MG63 (cell line): ENCODE measurements around the gene DAAM2. TPM values are rescaled to one million over a fixed set of nuclear protein-coding genes. Genes with fewer than 3 reads are reported as not detected.

Source experiments
- DNase-seq: peaks from one replicate; pipeline ENCODE4 v3.0.0-alpha.2; 2020
- H3K27me3 ChIP-seq: fragments of 250-450 bp; sonication (Bioruptor Pico); 2 replicates; pipeline ENCODE4 v1.5.1; 2020; ENCODE audit warnings: mild to moderate bottlenecking, moderate library complexity
- H3K36me3 ChIP-seq: fragments of 250-450 bp; sonication (Bioruptor Pico); 2 replicates; pipeline ENCODE4 v1.5.1; 2020; ENCODE audit warnings: mild to moderate bottlenecking, moderate library complexity
- H3K4me3 ChIP-seq: fragments of 250-450 bp; sonication (Bioruptor Pico); 2 replicates; pipeline ENCODE4 v1.5.1; 2020; ENCODE audit warnings: mild to moderate bottlenecking, moderate library complexity
- H3K9me3 ChIP-seq: fragments of 250-450 bp; sonication (Bioruptor Pico); 2 replicates; pipeline ENCODE4 v1.5.1; 2020; ENCODE audit warnings: mild to moderate bottlenecking, moderate library complexity
- total RNA-seq: library from RNA; depleted of rRNA; stranded (reverse); fragments of >200 nt; shearing (Covaris generic); gene quantifications from 2 replicates; pipeline ENCODE4 v1.2.3, GENCODE V29; 2014; ENCODE audit warnings: low replicate concordance

Gene DAAM2
- total RNA-seq, 1 experiment from 2014 or later = not detected

DNA sequence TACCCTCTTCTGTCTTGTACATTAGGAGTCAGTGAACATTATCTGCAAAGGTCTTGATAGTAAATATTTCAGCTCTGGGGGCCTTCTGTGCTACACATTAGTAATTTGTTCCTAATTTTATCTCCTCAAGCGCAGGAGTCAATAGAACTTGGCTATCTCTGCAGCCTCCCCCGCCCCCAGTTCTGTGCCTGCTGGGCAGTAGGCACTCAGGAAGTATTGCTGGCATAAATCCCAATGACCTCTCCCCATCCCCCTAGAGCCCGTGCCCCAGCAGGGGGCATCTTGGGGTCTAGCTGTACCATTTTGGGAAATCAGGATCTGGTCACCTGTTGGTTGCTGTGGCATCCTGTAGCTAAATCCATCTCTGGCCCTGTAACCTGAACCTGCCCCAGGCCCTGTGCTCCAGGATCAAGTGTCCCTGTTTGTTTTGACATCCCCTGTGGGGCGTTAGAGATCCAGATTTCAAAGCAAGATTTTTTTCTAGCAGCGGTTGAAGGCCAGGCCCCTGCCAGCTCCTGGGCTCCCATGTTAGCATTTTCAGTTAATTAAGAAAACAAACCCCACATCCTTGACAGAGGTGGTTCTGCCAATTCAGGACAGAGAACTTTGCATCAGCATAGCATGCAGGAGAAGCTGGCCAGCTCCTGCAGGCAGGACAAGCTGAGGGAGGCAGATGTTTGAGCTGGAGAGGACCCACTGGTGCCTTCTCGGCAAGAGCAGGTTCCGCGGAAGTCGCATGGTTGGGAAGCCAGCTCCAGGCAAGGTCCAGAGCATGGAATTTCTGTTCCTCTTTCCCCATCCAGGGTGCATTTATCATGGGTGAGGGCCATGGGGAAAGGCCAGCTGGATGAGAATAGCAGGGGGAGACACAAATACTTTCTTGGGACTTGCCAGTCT is 32.1 kb downstream of the DAAM2 start:
- Histone ChIP-seq H3K4me3 (no peak overlapping the region), H3K27me3 (no peaks in the 10 kb centered on the region), H3K36me3 (no peaks in the 10 kb centered on the region), H3K9me3 (no peaks in the 10 kb centered on the region)
- DNase-seq = no peak

- DNase-seq = no peak
- no peaks in the 10 kb centered on the region for H3K27me3 ChIP-seq
- no peak overlapping the region for H3K4me3 ChIP-seq
- no peaks in the 10 kb centered on the region for H3K9me3 ChIP-seq
- no peaks in the 10 kb centered on the region for H3K36me3 ChIP-seq
Observed at GRCh38 chr6:39829331-39829730, 37.2 kb downstream of the DAAM2 start.

GRCh38 chr6:39830444-39830843 is 38.3 kb downstream of the DAAM2 start:
- Histone ChIP-seq H3K4me3 (no peak overlapping the region), H3K27me3 (no peaks in the 10 kb centered on the region)
- no peak for DNase-seq

GRCh38 chr6:39831701-39832100 is 39.5 kb downstream of the DAAM2 start:
- no peaks in the 10 kb centered on the region for H3K9me3 ChIP-seq
- no peak for DNase-seq
- no peak overlapping the region for H3K4me3 ChIP-seq
- H3K36me3 ChIP-seq = no peaks in the 10 kb centered on the region
- H3K27me3 ChIP-seq = no peaks in the 10 kb centered on the region

More at GRCh38 chr6:39830444-39830843, 38.3 kb downstream of the DAAM2 start:
- Histone ChIP-seq H3K9me3 (no peaks in the 10 kb centered on the region), H3K36me3 (no peaks in the 10 kb centered on the region)

- Histone ChIP-seq H3K27me3 (no peaks in the 10 kb centered on the region), H3K4me3 (no peak overlapping the region), H3K9me3 (no peaks in the 10 kb centered on the region), H3K36me3 (no peaks in the 10 kb centered on the region)
- DNase-seq = no peak
Observed at GRCh38 chr6:39834278-39834677, 42.1 kb downstream of the DAAM2 start.

DNA sequence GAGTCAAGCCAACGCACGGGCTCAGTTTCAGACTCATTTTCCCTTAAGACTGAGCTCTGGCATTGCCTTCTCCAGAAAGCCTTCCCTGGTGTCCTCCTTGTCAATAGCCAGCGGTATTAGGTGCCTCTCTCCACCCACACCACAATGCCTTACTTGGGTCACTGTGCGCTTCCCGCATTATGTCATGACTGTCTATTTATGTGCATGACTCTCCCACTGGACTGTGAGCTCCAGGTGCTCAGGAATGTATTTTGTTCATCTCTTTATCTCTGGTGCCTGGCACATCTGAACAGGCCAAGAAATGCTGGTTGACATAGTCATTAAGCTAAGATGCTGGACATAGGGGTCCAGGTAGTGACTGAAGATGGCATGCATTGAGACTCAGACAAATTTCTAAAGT is 42.7 kb downstream of the DAAM2 start:
- Histone ChIP-seq H3K4me3 (no peak overlapping the region), H3K9me3 (no peaks in the 10 kb centered on the region), H3K36me3 (no peaks in the 10 kb centered on the region), H3K27me3 (no peaks in the 10 kb centered on the region)
- DNase-seq = no peak

DNA sequence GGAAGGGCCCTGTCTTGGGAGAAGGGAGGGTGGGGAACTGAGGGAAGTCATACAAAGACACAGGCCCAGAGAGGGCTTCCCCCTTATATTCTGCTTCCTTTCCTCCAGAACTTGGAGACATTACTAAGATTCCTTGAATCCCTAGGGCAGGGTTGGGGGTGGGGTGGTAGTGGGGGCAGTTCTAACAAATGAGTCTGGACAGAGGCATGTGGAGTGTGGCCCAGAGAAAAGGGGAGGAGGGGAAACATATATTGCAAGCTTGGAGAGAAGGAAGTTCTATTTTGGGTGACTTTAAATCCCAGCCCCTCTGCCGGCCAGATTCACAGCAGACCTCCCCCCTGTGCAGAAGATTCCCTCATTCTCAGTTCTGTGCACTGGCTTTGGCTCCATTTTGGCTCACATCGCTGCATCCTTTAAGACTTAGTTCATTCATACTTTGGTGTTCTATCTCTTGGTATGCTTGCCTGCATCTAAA is 43.7 kb downstream of the DAAM2 start:
- DNase-seq = no peak
- H3K27me3 ChIP-seq = no peaks in the 10 kb centered on the region
- H3K9me3 ChIP-seq = no peaks in the 10 kb centered on the region
- H3K36me3 ChIP-seq = no peaks in the 10 kb centered on the region
- H3K4me3 ChIP-seq = no peak overlapping the region

DNA sequence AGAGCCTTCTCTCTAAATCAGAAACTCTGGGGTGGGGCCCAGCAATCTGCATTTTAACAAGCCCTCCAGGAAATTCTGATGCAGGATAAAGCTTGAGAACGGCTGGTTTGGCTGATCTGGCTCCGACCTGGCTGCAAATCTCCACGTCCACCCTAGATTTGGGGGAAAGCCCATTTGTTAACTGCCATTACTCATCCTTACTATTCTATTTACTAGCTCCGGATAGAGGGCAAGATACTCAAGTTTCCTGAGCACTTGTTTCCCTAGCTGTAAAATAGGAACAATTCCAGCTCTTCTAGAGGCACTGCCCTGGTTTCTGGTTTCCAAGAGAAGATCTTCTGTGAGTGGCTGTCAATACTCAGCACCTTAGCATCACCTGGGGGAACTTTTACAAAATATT is 44.4 kb downstream of the DAAM2 start:
- DNase-seq = no peak
- Histone ChIP-seq H3K9me3 (no peaks in the 10 kb centered on the region), H3K4me3 (no peak overlapping the region), H3K36me3 (no peaks in the 10 kb centered on the region), H3K27me3 (no peaks in the 10 kb centered on the region)

- DNase-seq = no peak
- Histone ChIP-seq H3K4me3 (no peak overlapping the region), H3K36me3 (no peaks in the 10 kb centered on the region), H3K27me3 (no peaks in the 10 kb centered on the region), H3K9me3 (no peaks in the 10 kb centered on the region)
Observed at GRCh38 chr6:39839445-39839844, 47.3 kb downstream of the DAAM2 start.

DNA sequence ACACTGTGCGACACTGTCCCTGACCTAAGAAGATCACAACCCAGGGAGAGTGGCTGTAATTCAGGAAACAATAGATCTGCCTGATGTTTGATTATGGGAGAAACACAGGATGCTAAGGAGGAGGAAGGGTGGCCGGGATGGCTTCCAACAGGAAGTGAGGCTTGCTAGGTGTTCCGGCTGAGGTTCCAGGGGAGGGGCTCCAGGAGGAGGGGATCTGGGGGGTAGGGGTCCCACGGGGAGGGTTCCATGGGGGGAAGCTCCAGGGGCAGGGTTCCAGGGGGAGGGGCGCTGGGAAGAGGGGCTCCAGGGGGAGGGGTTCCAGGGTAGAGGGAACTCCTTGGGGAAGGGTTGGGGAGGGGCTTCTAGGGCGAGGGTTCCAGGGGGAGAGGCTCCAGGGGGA is 48.6 kb downstream of the DAAM2 start:
- no peak overlapping the region for H3K4me3 ChIP-seq
- no peaks in the 10 kb centered on the region for H3K9me3 ChIP-seq
- no peaks in the 10 kb centered on the region for H3K36me3 ChIP-seq
- DNase-seq = no peak
- H3K27me3 ChIP-seq = no peaks in the 10 kb centered on the region

GRCh38 chr6:39841291-39841690 is 49.1 kb downstream of the DAAM2 start:
- no peak for DNase-seq
- Histone ChIP-seq H3K27me3 (no peaks in the 10 kb centered on the region), H3K4me3 (no peak overlapping the region), H3K9me3 (no peaks in the 10 kb centered on the region), H3K36me3 (no peaks in the 10 kb centered on the region)

DNA sequence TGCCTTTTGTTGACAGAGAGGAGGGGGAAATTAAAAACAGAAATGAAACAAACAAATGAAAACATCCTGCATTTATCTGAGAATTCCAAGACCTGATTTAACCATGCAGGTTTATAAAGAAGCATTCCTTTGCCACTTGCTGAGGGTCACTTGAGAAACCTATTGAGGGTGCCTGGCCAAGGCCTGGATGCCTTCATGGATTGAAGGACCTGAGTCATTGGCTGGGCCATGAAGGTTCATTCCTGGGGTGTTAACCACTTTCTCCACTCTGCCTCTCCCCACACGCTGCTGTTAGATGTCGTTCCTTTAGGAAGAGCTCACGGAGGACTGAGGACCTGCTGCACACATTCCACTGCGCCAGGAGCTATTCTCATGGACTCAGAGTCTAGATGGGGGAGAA is 49.7 kb downstream of the DAAM2 start:
- Histone ChIP-seq H3K27me3 (no peaks in the 10 kb centered on the region), H3K9me3 (no peaks in the 10 kb centered on the region), H3K4me3 (no peak overlapping the region), H3K36me3 (no peaks in the 10 kb centered on the region)
- DNase-seq = no peak

- Histone ChIP-seq H3K27me3 (no peaks in the 10 kb centered on the region), H3K4me3 (no peak overlapping the region), H3K36me3 (no peaks in the 10 kb centered on the region), H3K9me3 (no peaks in the 10 kb centered on the region)
- no peak for DNase-seq
Observed at GRCh38 chr6:39843305-39844020, 51.3 kb downstream of the DAAM2 start.

DNA sequence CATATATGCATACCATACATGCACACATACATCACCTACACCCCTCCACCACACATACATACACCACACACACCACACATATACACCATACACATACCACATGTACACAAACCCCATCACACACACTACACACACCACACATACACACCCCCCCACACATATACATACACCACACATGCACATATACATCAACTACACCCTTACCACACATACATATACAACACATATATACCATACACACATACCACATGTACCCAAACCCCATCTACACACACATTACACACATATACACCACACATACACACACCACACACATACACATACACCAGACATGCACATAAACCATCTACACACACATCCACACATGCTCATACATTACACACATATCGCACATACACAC is 52.7 kb downstream of the DAAM2 start:
- Histone ChIP-seq H3K27me3 (no peaks in the 10 kb centered on the region), H3K36me3 (no peaks in the 10 kb centered on the region), H3K4me3 (no peak overlapping the region), H3K9me3 (no peaks in the 10 kb centered on the region)
- DNase-seq = no peak

DNA sequence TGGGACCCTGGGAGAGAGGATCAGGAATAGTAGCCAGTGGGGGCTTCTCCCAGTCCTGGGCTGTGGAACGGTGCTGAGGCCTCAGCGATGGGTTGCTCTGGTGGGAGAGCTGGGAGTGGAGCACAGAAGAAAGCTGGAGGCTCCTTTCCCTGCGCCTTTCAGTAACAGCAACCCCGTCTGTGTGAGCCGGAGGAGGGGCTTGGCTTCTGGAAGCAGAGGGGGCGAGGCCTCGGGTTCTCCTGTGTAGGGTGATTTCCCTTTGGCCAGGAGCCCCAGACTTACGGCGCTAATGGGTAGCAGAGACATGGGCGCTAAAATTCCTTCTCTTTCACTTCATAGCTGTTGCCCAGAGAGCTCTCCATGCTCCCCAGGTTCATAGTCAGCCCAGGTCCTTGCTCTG is 55.0 kb downstream of the DAAM2 start:
- no peak for DNase-seq
- no peak overlapping the region for H3K4me3 ChIP-seq
- H3K27me3 ChIP-seq = no peaks in the 10 kb centered on the region
- H3K36me3 ChIP-seq = no peaks in the 10 kb centered on the region
- H3K9me3 ChIP-seq = no peaks in the 10 kb centered on the region

GRCh38 chr6:39848171-39848570 is 56.0 kb downstream of the DAAM2 start:
- DNase-seq = no peak
- no peaks in the 10 kb centered on the region for H3K36me3 ChIP-seq
- H3K27me3 ChIP-seq = no peaks in the 10 kb centered on the region
- no peaks in the 10 kb centered on the region for H3K9me3 ChIP-seq
- H3K4me3 ChIP-seq = no peak overlapping the region

DNA sequence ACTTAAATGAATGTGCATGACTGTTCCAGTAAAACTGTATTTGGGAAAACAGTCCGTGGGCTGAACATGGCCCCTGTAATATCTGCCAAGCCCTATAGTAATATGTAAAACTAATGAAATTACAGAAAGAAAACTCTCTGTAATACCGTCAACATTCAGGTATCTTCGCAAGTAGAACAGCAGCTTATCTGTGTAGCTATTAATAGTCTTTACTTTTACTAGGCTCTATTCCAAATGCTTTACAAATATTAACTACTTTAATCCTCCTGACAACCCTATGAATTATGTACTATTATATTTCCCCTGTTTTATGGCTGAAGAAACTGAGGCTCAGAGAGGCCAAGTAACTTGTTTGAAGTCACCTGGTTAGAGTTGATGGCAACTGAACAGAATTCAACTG is 57.1 kb downstream of the DAAM2 start:
- no peak for DNase-seq
- H3K27me3 ChIP-seq = no peaks in the 10 kb centered on the region
- no peaks in the 10 kb centered on the region for H3K36me3 ChIP-seq
- no peaks in the 10 kb centered on the region for H3K9me3 ChIP-seq
- H3K4me3 ChIP-seq = no peak overlapping the region

- no peak overlapping the region for H3K4me3 ChIP-seq
- no peak for DNase-seq
- H3K9me3 ChIP-seq = no peaks in the 10 kb centered on the region
- H3K36me3 ChIP-seq = no peaks in the 10 kb centered on the region
- H3K27me3 ChIP-seq = no peaks in the 10 kb centered on the region
Observed at GRCh38 chr6:39849764-39850163, 57.6 kb downstream of the DAAM2 start.
